GM12878 (cell line): Measurements from ENCODE around the gene HSPA12A. TPM values are rescaled to one million over a fixed set of nuclear protein-coding genes. Genes with fewer than 3 reads are reported as not detected.

Source experiments
- ATAC-seq: fragments of 200-7000 bp; cut with Tn5 transposase; 3 replicates; pipeline ENCODE4 v1.9.1; 2020; ENCODE audit warnings: mild to moderate bottlenecking, moderate library complexity
- BruUV-seq: library from RNA; stranded (reverse); fragments of 400-500 nt; replicated peaks from 2 replicates; lab custom pipeline; 2021; lab: Mats Ljungman, UMichigan
- CTCF ChIA-PET: fragments of 300-600 bp; sonication (Branson Sonifier 250); formaldehyde crosslinking; extraction: SDS; loops from one replicate; lab custom pipeline; 2021; ENCODE audit warnings: inconsistent platforms; lab: Yijun Ruan, JAX
- POLR2A ChIA-PET: fragments of 350-600 bp; formaldehyde crosslinking; extraction: SDS; loops from one replicate; lab custom pipeline; 2021; ENCODE audit warnings: inconsistent platforms; lab: Charles Lee
- RAD21 ChIA-PET: fragments of 300-600 bp; sonication (Branson Sonifier 250); formaldehyde crosslinking; loops from one replicate; lab custom pipeline; 2023; ENCODE audit warnings: antibody characterized with exemption; ENCODE audit not compliant: unreplicated experiment; lab: Charles Lee
- SMC1A ChIA-PET: fragments of 300-600 bp; sonication (Branson Sonifier 250); formaldehyde crosslinking; loops from one replicate; lab custom pipeline; 2023; ENCODE audit not compliant: unreplicated experiment, uncharacterized antibody; lab: Charles Lee
- DNase-seq: peaks from one replicate; pipeline ENCODE4 v3.0.0-alpha.2; 2011; ENCODE audit warnings: low read depth, low spot score
- FAIRE-seq: peaks from 3 replicates; lab custom pipeline; 2011; peaks lifted over from hg19 to GRCh38; lab: Jason Lieb, UNC
- H2AFZ ChIP-seq: 2 replicates; pipeline ENCODE4 v1.6.0; 2011; ENCODE audit warnings: low read depth, low read length, control low read depth; ENCODE audit not compliant: control insufficient read depth
- H3K27ac ChIP-seq: 2 replicates; pipeline ENCODE4 v1.5.1; 2011; ENCODE audit warnings: control low read depth; ENCODE audit not compliant: control insufficient read depth, insufficient read depth
- H3K27me3 ChIP-seq, 2 experiments: replicated peaks in 1 of 2; 2 replicates each; pipeline versions ENCODE4 v1.6.0 to v1.6.1; 2011; ENCODE audit warnings: low read length in 1 of 2; ENCODE audit not compliant: control insufficient read depth in 2 of 2, insufficient read depth in 2 of 2
- H3K36me3 ChIP-seq, 2 experiments: 2 replicates each; pipeline ENCODE4 v1.5.1; 2011; ENCODE audit warnings: low read length in 1 of 2; ENCODE audit not compliant: control insufficient read depth in 2 of 2, insufficient read depth in 2 of 2
- H3K4me1 ChIP-seq: 2 replicates; pipeline ENCODE4 v1.6.1; 2011; ENCODE audit warnings: mild to moderate bottlenecking, low read length, moderate library complexity, mixed read lengths; ENCODE audit not compliant: control insufficient read depth, insufficient read depth
- H3K4me2 ChIP-seq: 2 replicates; pipeline ENCODE4 v1.6.0; 2011; ENCODE audit warnings: control low read depth; ENCODE audit not compliant: control insufficient read depth, insufficient read depth
- H3K4me3 ChIP-seq: fragments of 200-600 bp; sonication (generic); 2 replicates; pipeline ENCODE4 v1.5.1; 2016
- H3K79me2 ChIP-seq: 2 replicates; pipeline ENCODE4 v1.6.0; 2011; ENCODE audit warnings: low read length; ENCODE audit not compliant: control insufficient read depth, insufficient read depth
- H3K9ac ChIP-seq: 2 replicates; pipeline ENCODE4 v1.8.0; 2011; ENCODE audit warnings: low read length, control low read depth, mixed read lengths; ENCODE audit not compliant: control insufficient read depth, insufficient read depth
- H3K9me3 ChIP-seq: replicated peaks from 3 replicates; pipeline ENCODE4 v1.5.1; 2011; ENCODE audit warnings: mild to moderate bottlenecking, low read length; ENCODE audit not compliant: control insufficient read depth, insufficient read depth
- H4K20me1 ChIP-seq: 2 replicates; pipeline ENCODE4 v1.6.0; 2011; ENCODE audit not compliant: control insufficient read depth, insufficient read depth
- BCL3 ChIP-seq: IDR thresholded peaks from 2 replicates; pipeline ENCODE4 v1.6.1; 2011; ENCODE audit warnings: borderline replicate concordance, low read depth, mild to moderate bottlenecking, moderate library complexity, low read length; ENCODE audit not compliant: insufficient read depth, poor library complexity, severe bottlenecking
- EZH2 ChIP-seq: IDR thresholded peaks from 2 replicates; pipeline ENCODE4 v1.6.1; 2012; ENCODE audit warnings: low read depth, mild to moderate bottlenecking, control low read depth, inconsistent platforms, low read length, borderline replicate concordance; ENCODE audit not compliant: control insufficient read depth
- HCFC1 ChIP-seq: fragments of 150-350 bp; IDR thresholded peaks from 2 replicates; pipeline ENCODE4 v1.6.1; 2014; ENCODE audit warnings: low read length
- IKZF1 ChIP-seq: fragments of 450-650 bp; conservative IDR thresholded peaks from 2 replicates; pipeline ENCODE4 v1.6.1; 2017; ENCODE audit warnings: antibody characterized with exemption, mild to moderate bottlenecking
- IKZF2 ChIP-seq, 2 experiments: fragments of 450-650 bp; IDR thresholded peaks; 2 replicates each; pipeline ENCODE4 v1.6.1; 2017; ENCODE audit warnings: mild to moderate bottlenecking in 2 of 2, moderate library complexity in 2 of 2
- JUND ChIP-seq: IDR thresholded peaks from 2 replicates; pipeline ENCODE4 v1.6.1; 2012; ENCODE audit warnings: low read depth, mild to moderate bottlenecking, low read length, improper control_type of control experiment, moderate library complexity
- KDM1A ChIP-seq: fragments of 200-600 bp; sonication (generic); IDR thresholded peaks from 2 replicates; pipeline ENCODE4 v1.6.1; 2016; ENCODE audit warnings: borderline replicate concordance
- NR2C2 ChIP-seq: IDR thresholded peaks from 2 replicates; pipeline ENCODE4 v1.6.1; 2011; ENCODE audit warnings: borderline replicate concordance, low read depth; ENCODE audit not compliant: control insufficient read depth, insufficient read length
- RELA ChIP-seq: fragments of 450-650 bp; IDR thresholded peaks from 2 replicates; pipeline ENCODE4 v1.8.0; 2014; ENCODE audit warnings: borderline replicate concordance; ENCODE audit not compliant: partially characterized antibody
- STAT3 ChIP-seq: IDR thresholded peaks from 2 replicates; pipeline ENCODE4 v1.6.1; 2011; ENCODE audit warnings: low read depth, low read length, improper control_type of control experiment
- WGBS: methylation state at CpG from one replicate; pipeline ENCODE4 v1.1.6; 2016; ENCODE audit warnings: low lambda C conversion rate; ENCODE audit not compliant: insufficient replicate concordance, insufficient coverage; ENCODE audit errors: missing lambda C conversion rate; 5-methylcytosine and 5-hydroxymethylcytosine counted together
- in situ Hi-C: fragments of 300-500 bp; cut with MboI; formaldehyde crosslinking; loops from 9 replicates; pipeline ENCODE4 v1.14.3; 2018; ENCODE audit warnings: mixed read lengths
- intact Hi-C: fragments of 100-400 bp; cut with micrococcal nuclease; formaldehyde crosslinking; loops from one replicate; pipeline ENCODE4 v1.14.2; 2022; ENCODE audit not compliant: unreplicated experiment
- polyA plus RNA-seq, 11 experiments: library from polyadenylated mRNA; depleted of rRNA in 4 of 11; unstranded in 6 of 11; stranded (reverse) in 5 of 11; fragments of >200 nt; fragmentation: Nextera tagmentation in 4 of 11; fragmentation: Illumina TruSeq in 1 of 11; extraction: Ambion mirVana in 4 of 11; extraction: Trizol in 1 of 11; gene quantifications; 1 replicate in 1 of 11; 2 replicates in 10 of 11; pipeline versions ENCODE4 v1.2.1 to v1.2.3, GENCODE V29; 2011 to 2016; ENCODE audit warnings: inconsistent platforms in 2 of 11, missing spikeins in 2 of 11, low read depth in 1 of 11
- total RNA-seq, 4 experiments: library from RNA; depleted of rRNA in 3 of 4; stranded (reverse); fragments of >200 nt in 3 of 4; fragmentation: Illumina TruSeq in 1 of 4; extraction: Trizol in 1 of 4; gene quantifications; 2 replicates each; pipeline versions ENCODE4 v1.2.1 to v1.2.3, GENCODE V29; 2013 to 2021

Gene HSPA12A
- total and polyA plus RNA-seq, 10 of the 15 experiments (the other 5 are each of a cell fraction or from before 2014, with no cell fraction given): 0.90 to 20.2 (median 2.8) TPM

GRCh38 chr10:116777006-116777405, 34.6 kb upstream of the HSPA12A start:
- in situ Hi-C loops (no loop called here), intact Hi-C loops (no loop called here)
- Histone ChIP-seq H3K9ac (no peak overlapping the region), H3K27me3 (no peaks in the 10 kb centered on the region; a peak in 1 of 4 replicates), H3K27ac (no peak overlapping the region), H3K9me3 (no peaks in the 10 kb centered on the region), H3K79me2 (no peaks in the 10 kb centered on the region), H3K36me3 (no peaks in the 10 kb centered on the region), H3K4me1 (no peaks in the 10 kb centered on the region), H4K20me1 (no peaks in the 10 kb centered on the region), H2AFZ (no peak overlapping the region), H3K4me2 (no peak overlapping the region), H3K4me3 (no peak overlapping the region)
- BruUV-seq: no TSS peak
- 19% methylated on average over 8 of the region's 8 CpGs for WGBS
- SMC1A ChIA-PET: no interaction called here
- POLR2A ChIA-PET: no interaction called here
- RAD21 ChIA-PET: no interaction called here
- CTCF ChIA-PET: interaction anchor here (4.3 kb wide), 1 partner anchor 11 kb away, joined by 35 read pairs; no protein-coding TSS in a partner anchor
- FAIRE-seq: no peak
- TF ChIP-seq IKZF2 (IDR thresholded peaks at IDR 0.05): no peak
- TF ChIP-seq IKZF1: no peak
- no peak for TF ChIP-seq KDM1A
- no peak for TF ChIP-seq NR2C2
- TF ChIP-seq HCFC1: no peak
- TF ChIP-seq EZH2: no peak
- TF ChIP-seq STAT3: no peak
- no peak for TF ChIP-seq BCL3
- no peak for TF ChIP-seq RELA
- no peak for TF ChIP-seq JUND
- ATAC-seq: no peak
- DNase-seq: no peak
